Hepatocyte (in vitro differentiated cells): ENCODE measurements around the gene MPLKIP. TPM values are rescaled to one million over a fixed set of nuclear protein-coding genes. Genes with fewer than 3 reads are reported as not detected.

Experiments
- DNase-seq: peaks from one replicate; pipeline ENCODE4 v3.0.0-alpha.2; 2016; ENCODE audit warnings: low spot score
- H2AFZ ChIP-seq: fragments of 200-600 bp; sonication (generic); 2 replicates; pipeline ENCODE4 v1.6.0; 2016; ENCODE audit warnings: antibody characterized with exemption, mild to moderate bottlenecking
- H3K27ac ChIP-seq: fragments of 200-600 bp; sonication (generic); 2 replicates; pipeline ENCODE4 v1.5.1; 2016; ENCODE audit warnings: mild to moderate bottlenecking
- H3K27me3 ChIP-seq: fragments of 200-600 bp; sonication (generic); 2 replicates; pipeline ENCODE4 v1.6.1; 2016
- H3K36me3 ChIP-seq: fragments of 200-600 bp; sonication (generic); replicated peaks from 2 replicates; pipeline ENCODE4 v1.5.1; 2016; ENCODE audit warnings: low read depth; ENCODE audit not compliant: insufficient read depth
- H3K4me1 ChIP-seq: fragments of 200-600 bp; sonication (generic); 2 replicates; pipeline ENCODE4 v1.5.1; 2016; ENCODE audit warnings: mild to moderate bottlenecking, moderate library complexity; ENCODE audit not compliant: insufficient read depth
- H3K4me2 ChIP-seq: fragments of 200-600 bp; sonication (generic); 2 replicates; pipeline ENCODE4 v1.6.0; 2016
- H3K4me3 ChIP-seq: fragments of 200-600 bp; sonication (generic); 2 replicates; pipeline ENCODE4 v1.5.1; 2016; ENCODE audit warnings: mild to moderate bottlenecking
- H3K79me2 ChIP-seq: fragments of 200-600 bp; sonication (generic); 2 replicates; pipeline ENCODE4 v1.6.0; 2017; ENCODE audit warnings: mild to moderate bottlenecking
- H3K9me2 ChIP-seq: fragments of 200-600 bp; sonication (generic); replicated peaks from 2 replicates; pipeline ENCODE4 v1.6.0; 2017; ENCODE audit warnings: mild to moderate bottlenecking; ENCODE audit not compliant: insufficient read depth
- H3K9me3 ChIP-seq: fragments of 200-600 bp; sonication (generic); 2 replicates; pipeline ENCODE4 v1.5.1; 2016; ENCODE audit warnings: low read depth, mild to moderate bottlenecking
- H4K20me1 ChIP-seq: fragments of 200-600 bp; sonication (generic); 2 replicates; pipeline ENCODE4 v1.6.0; 2016; ENCODE audit warnings: mild to moderate bottlenecking; ENCODE audit not compliant: insufficient read depth, poor library complexity, severe bottlenecking
- CTCF ChIP-seq: fragments of 200-600 bp; sonication (generic); IDR thresholded peaks from 2 replicates; pipeline ENCODE4 v1.5.1; 2016; ENCODE audit warnings: antibody characterized with exemption, mild to moderate bottlenecking; ENCODE audit not compliant: poor library complexity
- EZH2 ChIP-seq: fragments of 200-600 bp; sonication (generic); IDR thresholded peaks from 2 replicates; pipeline ENCODE4 v1.6.1; 2016; ENCODE audit warnings: antibody characterized with exemption, mild to moderate bottlenecking, borderline replicate concordance
- EZH2phosphoT487 ChIP-seq: fragments of 200-600 bp; sonication (generic); IDR thresholded peaks from one replicate; pipeline ENCODE4 v1.6.1; 2018; ENCODE audit warnings: antibody characterized with exemption, mild to moderate bottlenecking, low read depth, moderate library complexity; ENCODE audit not compliant: unreplicated experiment, severe bottlenecking
- WGBS: methylation state at CpG from one replicate; pipeline ENCODE4 v1.1.6; 2016; ENCODE audit warnings: low lambda C conversion rate; ENCODE audit errors: missing lambda C conversion rate; 5-methylcytosine and 5-hydroxymethylcytosine counted together
- polyA plus RNA-seq: library from polyadenylated mRNA; unstranded; fragments of >200 nt; fragmentation: Nextera tagmentation; extraction: Ambion mirVana; gene quantifications from 2 replicates; pipeline ENCODE4 v1.2.1, GENCODE V29; 2016
- total RNA-seq: library from RNA; depleted of rRNA; stranded (reverse); fragments of >200 nt; gene quantifications from 2 replicates; pipeline ENCODE4 v1.2.3, GENCODE V29; 2014

MPLKIP gene
- total and polyA plus RNA-seq, 2 experiments from 2014 or later: 42.5 to 70.9 TPM

- Histone ChIP-seq H3K4me1 (no peaks in the 10 kb centered on the region), H3K9me2 (no peaks in the 10 kb centered on the region), H2AFZ (no peak overlapping the region), H3K36me3 (no peaks in the 10 kb centered on the region), H4K20me1 (no peaks in the 10 kb centered on the region), H3K79me2 (no peaks in the 10 kb centered on the region), H3K27me3 (no peaks in the 10 kb centered on the region), H3K9me3 (no peaks in the 10 kb centered on the region), H3K27ac (no peak overlapping the region), H3K4me3 (no peak overlapping the region), H3K4me2 (no peak overlapping the region)
- TF ChIP-seq CTCF: no peak
- no peak for TF ChIP-seq EZH2
- no peak for TF ChIP-seq EZH2phosphoT487
- DNase-seq: no peak
- WGBS: 77% methylated on average over 1 of the region's 1 CpG
Observed at GRCh38 chr7:40165216-40165615, 30.8 kb upstream of the MPLKIP start.

- Histone ChIP-seq H3K4me1 (no peaks in the 10 kb centered on the region), H3K27ac (no peak overlapping the region), H3K36me3 (no peaks in the 10 kb centered on the region), H2AFZ (no peak overlapping the region), H3K4me2 (no peak overlapping the region), H4K20me1 (no peaks in the 10 kb centered on the region), H3K27me3 (no peaks in the 10 kb centered on the region), H3K79me2 (no peaks in the 10 kb centered on the region), H3K9me3 (no peaks in the 10 kb centered on the region), H3K9me2 (no peaks in the 10 kb centered on the region), H3K4me3 (no peak overlapping the region)
- WGBS: 90% methylated on average over 2 of the region's 2 CpGs
- no peak for DNase-seq
- TF ChIP-seq EZH2 (no peak), CTCF (no peak), EZH2phosphoT487 (no peak)
Observed at GRCh38 chr7:40162516-40162915, 28.1 kb upstream of the MPLKIP start.

GRCh38 chr7:40156988-40157387 lies 22.6 kb upstream of the MPLKIP start:
- Histone ChIP-seq H3K79me2 (no peaks in the 10 kb centered on the region), H2AFZ (no peak overlapping the region), H3K4me3 (no peak overlapping the region), H3K4me1 (no peaks in the 10 kb centered on the region), H3K36me3 (no peaks in the 10 kb centered on the region), H3K4me2 (peak overlapping the region; percentile 57), H3K9me2 (no peaks in the 10 kb centered on the region), H3K27ac (no peak overlapping the region), H4K20me1 (no peaks in the 10 kb centered on the region), H3K27me3 (no peaks in the 10 kb centered on the region), H3K9me3 (no peaks in the 10 kb centered on the region)
- no peak for TF ChIP-seq EZH2
- TF ChIP-seq EZH2phosphoT487: no peak
- TF ChIP-seq CTCF: no peak
- peak; percentile 57 for DNase-seq
- WGBS: 45% methylated on average over 4 of the region's 4 CpGs

GRCh38 chr7:40151504-40151903 lies 17.1 kb upstream of the MPLKIP start:
- no peak overlapping the region for H3K27ac ChIP-seq
- TF ChIP-seq EZH2: no peak
- H3K79me2 ChIP-seq: no peaks in the 10 kb centered on the region
- no peaks in the 10 kb centered on the region for H3K4me1 ChIP-seq
- no peaks in the 10 kb centered on the region for H3K27me3 ChIP-seq
- H3K4me2 ChIP-seq: no peak overlapping the region
- DNase-seq: no peak
- WGBS: 83% methylated on average over 1 of the region's 1 CpG
- H3K9me3 ChIP-seq: no peaks in the 10 kb centered on the region
- no peaks in the 10 kb centered on the region for H3K36me3 ChIP-seq
- no peaks in the 10 kb centered on the region for H3K9me2 ChIP-seq
- H3K4me3 ChIP-seq: no peak overlapping the region
- H2AFZ ChIP-seq: no peak overlapping the region
- no peaks in the 10 kb centered on the region for H4K20me1 ChIP-seq
